Liver (tissue), 9 donors: ENCODE data around the gene SLC25A41. TPM values are rescaled to one million over a fixed set of nuclear protein-coding genes. Genes with fewer than 3 reads are reported as not detected.

Experiments
- DNase-seq: peaks from one replicate; pipeline ENCODE4 v3.0.0-alpha.2; 2017; ENCODE audit warnings: low spot score
- H3K27ac ChIP-seq, 2 donors: one replicate each; pipeline ENCODE4 v1.7.0; 2013; ENCODE audit warnings: inconsistent platforms in 2 of 2, low read length in 2 of 2, control low read depth in 1 of 2, low read depth in 1 of 2, mild to moderate bottlenecking in 1 of 2
- H3K27me3 ChIP-seq, 4 donors: one replicate each; pipeline versions ENCODE4 v1.6.1 to v1.7.0; 2013; ENCODE audit warnings: low read length in 3 of 4, inconsistent platforms in 1 of 4, mild to moderate bottlenecking in 1 of 4, moderate library complexity in 1 of 4; ENCODE audit not compliant: control insufficient read depth in 4 of 4, insufficient read depth in 4 of 4
- H3K36me3 ChIP-seq, 4 donors: one replicate each; pipeline versions ENCODE4 v1.6.1 to v1.7.0; 2013; ENCODE audit warnings: low read length in 3 of 4, mild to moderate bottlenecking in 3 of 4, low read depth in 1 of 4, moderate library complexity in 1 of 4; ENCODE audit not compliant: control insufficient read depth in 4 of 4, insufficient read depth in 3 of 4
- H3K4me1 ChIP-seq, 4 donors: one replicate each; pipeline versions ENCODE4 v1.6.1 to v1.7.0; 2013; ENCODE audit warnings: low read length in 3 of 4, mild to moderate bottlenecking in 3 of 4, moderate library complexity in 1 of 4; ENCODE audit not compliant: control insufficient read depth in 4 of 4, insufficient read depth in 4 of 4
- H3K4me3 ChIP-seq, 3 donors: one replicate each; pipeline versions ENCODE4 v1.6.1 to v1.7.0; 2013; ENCODE audit warnings: low read length in 3 of 3, control low read depth in 1 of 3, low read depth in 1 of 3, mild to moderate bottlenecking in 1 of 3
- H3K9ac ChIP-seq, 2 donors: one replicate each; pipeline ENCODE4 v1.7.0; 2013; ENCODE audit warnings: low read length in 2 of 2, mild to moderate bottlenecking in 2 of 2, moderate library complexity in 2 of 2, control low read depth in 1 of 2, low read depth in 1 of 2
- H3K9me3 ChIP-seq, 4 donors: one replicate each; pipeline versions ENCODE4 v1.6.1 to v1.7.0; 2013; ENCODE audit warnings: low read length in 3 of 4; ENCODE audit not compliant: control insufficient read depth in 4 of 4
- ATF3 ChIP-seq: IDR thresholded peaks from 2 replicates; pipeline ENCODE4 v1.6.1; 2016; ENCODE audit warnings: antibody characterized with exemption
- CTCF ChIP-seq: fragments of 150-350 bp; IDR thresholded peaks from 2 replicates; pipeline ENCODE4 v1.5.1; 2017; ENCODE audit warnings: improper control_type of control experiment, low read depth, low read length; ENCODE audit not compliant: missing input control
- EGR1 ChIP-seq, 2 donors: IDR thresholded peaks; 2 replicates each; pipeline ENCODE4 v1.6.1; 2016 to 2018; ENCODE audit warnings: antibody characterized with exemption in 2 of 2, low read depth in 2 of 2
- FOXA1 ChIP-seq: IDR thresholded peaks from 2 replicates; pipeline ENCODE4 v1.6.1; 2016; ENCODE audit warnings: antibody characterized with exemption
- GABPA ChIP-seq, 2 donors: IDR thresholded peaks in 1 of 2; conservative IDR thresholded peaks in 1 of 2; 2 replicates each; pipeline ENCODE4 v1.6.1; 2016; ENCODE audit warnings: antibody characterized with exemption in 2 of 2, mild to moderate bottlenecking in 1 of 2, moderate library complexity in 1 of 2
- HNF4A ChIP-seq, 2 donors: conservative IDR thresholded peaks; 2 replicates each; pipeline ENCODE4 v1.6.1; 2016; ENCODE audit warnings: antibody characterized with exemption in 2 of 2, mild to moderate bottlenecking in 2 of 2
- HNF4G ChIP-seq: IDR thresholded peaks from 2 replicates; pipeline ENCODE4 v1.6.1; 2016; ENCODE audit warnings: antibody characterized with exemption
- JUND ChIP-seq, 2 donors: IDR thresholded peaks; 2 replicates each; pipeline ENCODE4 v1.6.1; 2016; ENCODE audit warnings: antibody characterized with exemption in 2 of 2
- MAX ChIP-seq: IDR thresholded peaks from 2 replicates; pipeline ENCODE4 v1.6.1; 2016; ENCODE audit warnings: antibody characterized with exemption
- NR2F2 ChIP-seq: IDR thresholded peaks from 2 replicates; pipeline ENCODE4 v1.6.1; 2016; ENCODE audit warnings: antibody characterized with exemption
- RAD21 ChIP-seq, 2 donors: IDR thresholded peaks; 2 replicates each; pipeline ENCODE4 v1.6.1; 2016; ENCODE audit warnings: antibody characterized with exemption in 2 of 2, mild to moderate bottlenecking in 2 of 2
- REST ChIP-seq: IDR thresholded peaks from 2 replicates; pipeline ENCODE4 v1.6.1; 2016; ENCODE audit warnings: antibody characterized with exemption, mild to moderate bottlenecking
- RXRA ChIP-seq, 2 donors: IDR thresholded peaks; 2 replicates each; pipeline ENCODE4 v1.6.1; 2017 to 2018; ENCODE audit warnings: antibody characterized with exemption in 2 of 2, mild to moderate bottlenecking in 1 of 2
- SP1 ChIP-seq: IDR thresholded peaks from 2 replicates; pipeline ENCODE4 v1.6.1; 2018; ENCODE audit warnings: antibody characterized with exemption, mild to moderate bottlenecking
- TAF1 ChIP-seq: conservative IDR thresholded peaks from 2 replicates; pipeline ENCODE4 v1.6.1; 2016; ENCODE audit warnings: antibody characterized with exemption, mild to moderate bottlenecking
- YY1 ChIP-seq: IDR thresholded peaks from 2 replicates; pipeline ENCODE4 v1.6.1; 2016; ENCODE audit warnings: antibody characterized with exemption, mild to moderate bottlenecking
- ZBTB33 ChIP-seq: IDR thresholded peaks from 2 replicates; pipeline ENCODE4 v1.6.1; 2016; ENCODE audit warnings: antibody characterized with exemption
- WGBS: extraction: QIAGEN DNeasy Blood & Tissue Kit; methylation state at CpG from one replicate; pipeline ENCODE4 v1.1.7; 2013; 5-methylcytosine and 5-hydroxymethylcytosine counted together
- polyA plus RNA-seq, 2 donors: library from polyadenylated mRNA; stranded (reverse) in 1 of 2; unstranded in 1 of 2; fragments of 200-250 nt in 1 of 2; fragments of >200 nt in 1 of 2; fragmentation: Nextera tagmentation in 1 of 2; extraction: Ambion mirVana in 1 of 2; gene quantifications; one replicate each; pipeline versions ENCODE4 v1.2.1 to v1.2.3, GENCODE V29; 2013 to 2015
- total RNA-seq, 2 donors: library from RNA; depleted of rRNA; stranded (reverse); fragments of >200 nt; gene quantifications; one replicate each; pipeline ENCODE4 v1.2.3, GENCODE V29; 2014
- donor health status: healthy.
- donor health status: healthy.
- donor health status: healthy.
- donor health status: healthy.
- donor health status: healthy.

SLC25A41 gene
- total and polyA plus RNA-seq, 4 donors = 0.14 to 0.16 TPM; not detected in 2

GRCh38 chr19:6478815-6479214 lies 45.3 kb upstream of the SLC25A41 start:
- peaks cover 0 to 19% (median 3%) of the 10 kb centered on the region in 4 donors for H3K4me1 ChIP-seq
- TF ChIP-seq RXRA (IDR thresholded peaks at IDR 0.05) (no peak), RAD21 (IDR thresholded peaks at IDR 0.05) (no peak), FOXA1 (no peak), EGR1 (IDR thresholded peaks at IDR 0.05; ENCODE audit: low read depth in 2 of 2) (no peak), YY1 (no peak), CTCF (no peak), TAF1 (no peak), GABPA (IDR thresholded peaks at IDR 0.05 in 1 of 2, conservative IDR thresholded peaks at IDR 0.05 in 1 of 2) (no peak), REST (no peak), SP1 (no peak), MAX (no peak), JUND (IDR thresholded peaks at IDR 0.05) (no peak), ZBTB33 (no peak), HNF4A (conservative IDR thresholded peaks at IDR 0.05) (no peak), ATF3 (no peak), NR2F2 (no peak), HNF4G (no peak)
- no peak for DNase-seq
- 92% methylated on average over 13 of the region's 13 CpGs for WGBS
- no peak overlapping the region for H3K4me3 ChIP-seq
- no peaks in the 10 kb centered on the region for H3K27me3 ChIP-seq
- no peaks in the 10 kb centered on the region for H3K9me3 ChIP-seq
- H3K27ac ChIP-seq = no peak overlapping the region
- no peaks in the 10 kb centered on the region for H3K36me3 ChIP-seq
- no peak overlapping the region for H3K9ac ChIP-seq
